ENCODE data around the gene MYH16.
"Not testable (repeated sequence)": the region's sequence is repeated elsewhere in the genome, so short reads cannot be mapped to it uniquely, and the experiment has no call there.

DNA sequence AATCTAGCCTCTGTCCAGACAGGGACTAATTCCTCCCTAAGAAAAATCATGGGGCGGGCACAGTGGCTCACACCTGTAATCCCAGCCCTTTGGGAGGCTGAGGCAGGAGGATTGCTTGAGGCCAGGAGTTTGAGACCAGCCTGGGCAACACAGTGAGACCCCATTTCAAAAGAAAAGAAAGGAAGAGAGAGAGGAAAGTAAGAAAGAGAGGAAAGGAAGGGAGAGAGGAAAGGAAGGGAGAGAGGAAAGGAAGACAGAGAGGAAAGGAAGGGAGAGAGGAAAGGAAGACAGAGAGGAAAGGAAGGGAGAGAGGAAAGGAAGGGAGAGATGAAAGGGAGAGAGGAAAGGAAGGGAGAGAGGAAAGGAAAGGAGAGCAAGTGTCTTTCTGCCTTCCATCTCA, 922 bp downstream of the MYH16 start:
- TF ChIP-seq, protein P1, sequence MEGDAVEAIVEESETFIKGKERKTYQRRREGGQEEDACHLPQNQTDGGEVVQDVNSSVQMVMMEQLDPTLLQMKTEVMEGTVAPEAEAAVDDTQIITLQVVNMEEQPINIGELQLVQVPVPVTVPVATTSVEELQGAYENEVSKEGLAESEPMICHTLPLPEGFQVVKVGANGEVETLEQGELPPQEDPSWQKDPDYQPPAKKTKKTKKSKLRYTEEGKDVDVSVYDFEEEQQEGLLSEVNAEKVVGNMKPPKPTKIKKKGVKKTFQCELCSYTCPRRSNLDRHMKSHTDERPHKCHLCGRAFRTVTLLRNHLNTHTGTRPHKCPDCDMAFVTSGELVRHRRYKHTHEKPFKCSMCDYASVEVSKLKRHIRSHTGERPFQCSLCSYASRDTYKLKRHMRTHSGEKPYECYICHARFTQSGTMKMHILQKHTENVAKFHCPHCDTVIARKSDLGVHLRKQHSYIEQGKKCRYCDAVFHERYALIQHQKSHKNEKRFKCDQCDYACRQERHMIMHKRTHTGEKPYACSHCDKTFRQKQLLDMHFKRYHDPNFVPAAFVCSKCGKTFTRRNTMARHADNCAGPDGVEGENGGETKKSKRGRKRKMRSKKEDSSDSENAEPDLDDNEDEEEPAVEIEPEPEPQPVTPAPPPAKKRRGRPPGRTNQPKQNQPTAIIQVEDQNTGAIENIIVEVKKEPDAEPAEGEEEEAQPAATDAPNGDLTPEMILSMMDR (IDR thresholded peaks at IDR 0.05; ENCODE audit: low read length), result not testable (repeated sequence)
- not testable (repeated sequence) for TF ChIP-seq EZH2 (optimal IDR thresholded peaks at IDR 0.05; ENCODE audit: low read depth, low read length)
